Uterus (tissue), 2 donors: Measurements from ENCODE around the gene CBR4.

ENCODE experiments used
- POLR2A ChIP-seq, 2 donors: fragments of 450-650 bp; IDR thresholded peaks; one replicate each; pipeline ENCODE4 v1.6.1; 2016; ENCODE audit warnings: antibody characterized with exemption in 2 of 2, mild to moderate bottlenecking in 1 of 2, moderate library complexity in 1 of 2
- TF ChIP-seq, protein P1 (sequence below), 4 experiments: fragments of 200-600 bp in 2 of 4; fragments of 450-650 bp in 2 of 4; sonication (generic) in 2 of 4; IDR thresholded peaks; one replicate each; pipeline ENCODE4 v1.5.1; 2016 to 2019; ENCODE audit warnings: antibody characterized with exemption in 4 of 4, mild to moderate bottlenecking in 2 of 4, moderate library complexity in 1 of 4

DNA sequence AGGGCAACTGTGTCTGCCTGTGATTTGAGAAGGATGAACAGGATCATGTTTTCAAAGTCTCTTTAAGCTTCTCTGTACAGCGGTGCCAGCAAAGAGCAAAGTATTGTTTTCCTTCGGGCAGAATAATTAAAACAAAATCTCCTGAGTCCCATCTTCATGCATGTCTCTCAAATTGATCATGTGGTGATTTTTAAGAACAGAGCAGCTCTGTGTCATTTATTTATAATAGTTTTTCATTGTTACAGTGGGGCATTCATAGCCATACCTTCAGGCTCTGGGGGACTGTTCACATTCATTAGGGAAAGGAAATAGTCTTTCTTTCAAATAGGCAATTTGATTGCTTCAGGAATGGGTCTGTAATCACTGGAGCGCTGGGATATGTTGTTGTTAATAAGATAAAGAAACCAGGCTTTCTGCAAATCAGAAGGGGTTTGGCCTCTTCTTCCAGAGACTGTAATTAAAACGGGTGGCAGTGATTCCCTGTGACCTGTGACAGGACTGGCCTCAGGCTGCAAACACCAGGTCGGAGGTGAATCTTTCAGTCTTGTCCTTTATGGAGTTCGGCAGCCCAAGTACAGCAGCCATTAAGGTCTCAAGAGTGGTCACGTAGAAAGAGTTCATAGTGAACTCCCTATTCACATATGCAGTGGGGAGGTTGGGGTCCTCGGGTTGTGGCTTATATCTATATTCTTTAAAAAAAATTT, 29.3 kb upstream of the CBR4 start:
- TF ChIP-seq, protein P1, sequence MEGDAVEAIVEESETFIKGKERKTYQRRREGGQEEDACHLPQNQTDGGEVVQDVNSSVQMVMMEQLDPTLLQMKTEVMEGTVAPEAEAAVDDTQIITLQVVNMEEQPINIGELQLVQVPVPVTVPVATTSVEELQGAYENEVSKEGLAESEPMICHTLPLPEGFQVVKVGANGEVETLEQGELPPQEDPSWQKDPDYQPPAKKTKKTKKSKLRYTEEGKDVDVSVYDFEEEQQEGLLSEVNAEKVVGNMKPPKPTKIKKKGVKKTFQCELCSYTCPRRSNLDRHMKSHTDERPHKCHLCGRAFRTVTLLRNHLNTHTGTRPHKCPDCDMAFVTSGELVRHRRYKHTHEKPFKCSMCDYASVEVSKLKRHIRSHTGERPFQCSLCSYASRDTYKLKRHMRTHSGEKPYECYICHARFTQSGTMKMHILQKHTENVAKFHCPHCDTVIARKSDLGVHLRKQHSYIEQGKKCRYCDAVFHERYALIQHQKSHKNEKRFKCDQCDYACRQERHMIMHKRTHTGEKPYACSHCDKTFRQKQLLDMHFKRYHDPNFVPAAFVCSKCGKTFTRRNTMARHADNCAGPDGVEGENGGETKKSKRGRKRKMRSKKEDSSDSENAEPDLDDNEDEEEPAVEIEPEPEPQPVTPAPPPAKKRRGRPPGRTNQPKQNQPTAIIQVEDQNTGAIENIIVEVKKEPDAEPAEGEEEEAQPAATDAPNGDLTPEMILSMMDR (IDR thresholded peaks at IDR 0.05), result no peak
- no peak for TF ChIP-seq POLR2A (IDR thresholded peaks at IDR 0.05)
